ENCODE results near the gene PIAS1. TPM values are rescaled to one million over a fixed set of nuclear protein-coding genes. Genes with fewer than 3 reads are reported as not detected.
"Not testable (repeated sequence)": the region's sequence is repeated elsewhere in the genome, so short reads cannot be mapped to it uniquely, and the experiment has no call there.

Gene PIAS1
- total RNA-seq, 1 experiment from 2014 or later, result 14.9 TPM

DNA sequence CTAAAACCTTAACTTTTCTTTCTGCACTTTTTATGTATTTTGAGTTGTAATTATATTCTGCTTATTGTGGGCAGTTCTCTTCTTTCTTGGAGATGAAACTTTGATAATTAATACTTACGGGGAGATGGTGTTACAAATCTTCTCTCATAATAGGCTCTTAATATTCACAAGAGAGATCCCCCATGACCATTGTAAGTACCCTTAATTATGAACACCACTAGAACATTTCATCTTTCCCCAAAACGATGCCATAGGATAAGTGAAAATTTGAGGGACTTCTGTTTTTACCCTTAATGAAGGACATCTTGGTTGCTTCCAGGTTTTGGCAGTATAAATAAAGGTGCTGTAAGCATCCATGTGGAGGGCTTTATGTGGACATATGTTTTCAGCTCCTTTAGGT, 60.7 kb downstream of the PIAS1 start:
- DNase-seq (ENCODE audit: low read depth), result no peak

DNA sequence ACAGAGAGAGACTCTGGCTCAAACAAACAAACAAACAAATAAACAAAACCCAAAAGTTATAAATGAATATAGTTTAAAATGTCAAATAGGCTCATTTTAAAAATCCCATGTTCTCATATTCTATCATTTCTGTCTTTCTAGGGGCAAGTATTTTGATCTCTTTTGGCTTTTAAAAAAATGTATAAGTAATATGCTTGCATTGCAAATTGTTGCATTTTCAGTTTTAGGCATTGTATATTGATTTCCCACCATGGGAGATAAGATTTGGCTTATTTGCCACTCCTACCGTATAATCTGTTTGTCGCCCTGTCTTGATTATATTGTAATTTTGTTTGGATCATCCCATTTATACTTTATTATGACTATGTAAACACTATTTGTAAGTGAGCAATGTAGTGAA, 70.6 kb downstream of the PIAS1 start:
- DNase-seq (ENCODE audit: low read depth), result no peak

DNA sequence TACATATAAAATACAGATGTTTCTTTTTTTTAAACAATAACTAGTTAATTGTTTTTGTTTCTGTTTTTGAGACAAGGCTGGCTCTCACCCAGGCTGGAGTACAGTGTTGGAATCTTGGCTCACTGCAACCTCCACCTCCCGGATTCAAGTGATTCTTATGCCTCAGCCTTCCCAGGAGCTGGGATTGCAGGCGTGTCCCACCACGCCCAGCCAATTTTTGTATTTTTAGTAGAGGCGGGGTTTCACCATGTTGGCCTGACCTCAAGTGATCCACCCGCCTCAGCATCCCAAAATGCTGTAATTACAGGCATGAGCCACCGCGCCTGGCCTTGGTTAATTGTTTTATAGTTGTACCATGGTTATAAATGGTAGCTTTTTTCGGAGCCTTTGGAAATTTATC, 72.3 kb downstream of the PIAS1 start:
- no peak for DNase-seq (ENCODE audit: low read depth)

DNA sequence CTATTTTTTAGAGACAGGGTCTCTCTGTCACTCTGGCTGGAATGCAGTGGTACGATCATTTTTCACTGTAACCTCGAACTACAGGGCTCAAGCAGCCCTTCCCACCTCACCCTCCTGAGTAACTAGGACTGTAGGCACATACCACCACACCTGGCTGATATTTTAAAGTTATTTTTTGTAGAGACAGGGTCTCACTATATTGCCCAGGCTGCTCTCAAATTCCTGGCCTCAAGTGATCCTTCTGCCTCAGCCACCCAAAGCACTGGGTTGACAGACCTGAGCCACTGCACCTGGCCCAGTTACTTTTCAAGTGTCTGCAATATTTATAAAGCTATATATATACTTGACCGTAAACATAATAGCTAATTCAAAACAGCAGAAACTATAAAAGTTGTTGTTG, 75.0 kb downstream of the PIAS1 start:
- no peak for DNase-seq (ENCODE audit: low read depth)

DNA sequence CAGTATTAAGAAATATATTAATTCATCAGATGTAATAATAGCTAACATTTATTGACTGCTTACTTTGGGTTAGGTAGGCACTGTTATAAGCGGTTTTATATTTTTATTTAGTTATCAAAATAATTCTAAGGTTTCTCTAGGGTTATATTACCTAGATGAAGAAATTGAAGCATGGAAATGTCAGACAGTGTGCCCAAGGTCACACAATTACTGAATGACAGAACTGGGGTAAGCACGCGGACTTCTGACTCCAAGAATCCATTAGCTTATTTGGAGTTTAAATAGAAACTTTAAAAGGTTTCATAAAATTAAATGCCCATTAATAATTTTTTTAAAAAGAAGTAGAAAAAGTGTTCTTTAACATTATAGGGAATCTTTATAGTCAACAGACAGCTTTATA, 76.7 kb downstream of the PIAS1 start:
- no peak for DNase-seq (ENCODE audit: low read depth)

DNA sequence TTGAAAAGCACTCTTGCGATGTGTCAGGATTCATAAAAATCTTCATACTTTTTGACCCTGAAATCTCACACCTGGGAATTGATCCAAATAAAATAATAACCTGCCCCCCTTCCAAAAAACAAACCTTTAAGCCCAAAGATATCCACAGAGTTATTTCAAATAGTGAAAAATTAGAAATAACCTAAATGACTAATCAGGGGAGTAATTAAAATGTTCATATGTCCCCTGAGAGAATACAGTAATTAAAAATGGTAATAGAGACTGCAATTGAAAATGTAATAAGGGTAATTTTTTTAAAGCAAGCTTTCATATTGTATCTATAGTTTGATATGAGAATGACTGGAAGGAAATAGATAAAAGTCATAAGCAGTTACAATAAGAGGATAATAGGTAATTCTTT, 83.0 kb downstream of the PIAS1 start:
- no peak for DNase-seq (ENCODE audit: low read depth)

DNA sequence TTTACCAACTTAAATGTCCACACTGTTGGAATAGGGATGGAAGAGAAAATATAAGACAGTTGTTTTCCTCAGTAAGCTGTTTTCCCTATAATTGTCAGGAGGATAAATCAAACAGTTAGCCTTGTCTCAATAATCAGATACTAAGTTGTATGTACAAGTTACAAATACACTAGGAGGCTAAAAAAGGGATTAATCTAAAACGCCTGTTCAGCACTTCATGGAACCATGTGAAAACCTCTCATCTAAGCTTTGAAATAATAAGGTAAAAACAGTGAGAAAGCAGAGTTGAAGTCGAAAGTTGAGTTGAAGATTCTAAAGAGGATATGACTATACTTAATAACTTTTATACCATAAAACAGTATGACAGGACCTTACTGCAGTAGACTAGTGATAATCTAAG, 89.0 kb downstream of the PIAS1 start:
- DNase-seq (ENCODE audit: low read depth), result no peak

DNA sequence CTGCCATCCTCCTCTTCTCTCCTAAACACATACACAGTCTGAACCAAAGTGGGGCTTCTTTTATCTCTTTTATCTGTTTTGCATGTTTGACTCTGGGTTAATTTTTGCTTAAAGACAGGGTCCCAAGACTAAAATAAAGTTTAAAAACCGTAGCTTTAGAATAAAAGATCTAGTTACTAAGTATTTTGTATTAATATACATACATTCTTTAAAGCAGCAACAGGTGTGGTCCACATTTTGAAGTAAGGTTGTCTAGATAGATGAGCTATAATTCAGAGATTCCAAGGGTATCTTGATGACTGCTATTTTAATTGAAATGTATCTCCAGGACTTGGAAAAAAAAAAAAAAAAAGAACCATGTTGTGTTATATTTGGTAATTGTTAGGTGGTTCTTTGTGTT, 89.7 kb downstream of the PIAS1 start:
- no peak for DNase-seq (ENCODE audit: low read depth)

DNA sequence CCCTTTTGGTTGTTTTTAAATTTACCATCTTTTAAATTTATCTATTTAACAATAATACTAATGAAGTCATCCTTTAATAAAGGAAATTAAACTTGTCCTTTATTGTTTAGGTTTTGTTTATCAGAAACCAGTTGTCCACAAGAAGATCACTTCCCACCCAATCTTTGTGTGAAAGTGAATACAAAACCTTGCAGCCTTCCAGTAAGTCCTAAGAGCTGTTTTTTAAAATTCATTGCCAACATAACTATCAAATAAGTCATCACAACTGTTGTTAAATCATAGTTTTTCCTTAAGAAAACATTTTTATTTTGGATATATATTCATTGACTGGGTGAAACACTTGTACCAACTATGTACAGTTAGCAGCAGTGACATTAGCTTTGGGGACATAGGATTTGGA, 91.6 kb downstream of the PIAS1 start:
- no peak for DNase-seq (ENCODE audit: low read depth)

DNA sequence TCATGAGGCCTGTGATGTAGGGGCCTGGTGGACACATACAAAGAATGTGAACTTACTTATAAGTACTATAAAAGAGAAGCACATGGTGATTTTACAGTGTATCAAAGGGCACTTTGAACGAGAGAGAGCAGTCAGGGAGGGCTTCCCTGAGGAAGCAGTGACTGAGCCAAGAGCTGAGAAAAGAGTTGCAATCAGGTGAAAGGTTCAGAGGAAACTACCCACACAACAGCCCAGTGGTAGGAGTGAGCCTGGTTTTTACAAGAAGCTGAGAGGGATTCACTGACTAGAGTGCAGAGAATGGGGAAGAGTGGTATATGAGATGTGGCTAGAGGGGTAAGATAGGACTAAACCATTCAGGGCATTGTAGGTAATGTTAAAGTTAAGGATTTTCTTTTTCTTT, 93.9 kb downstream of the PIAS1 start:
- DNase-seq (ENCODE audit: low read depth), result no peak

DNA sequence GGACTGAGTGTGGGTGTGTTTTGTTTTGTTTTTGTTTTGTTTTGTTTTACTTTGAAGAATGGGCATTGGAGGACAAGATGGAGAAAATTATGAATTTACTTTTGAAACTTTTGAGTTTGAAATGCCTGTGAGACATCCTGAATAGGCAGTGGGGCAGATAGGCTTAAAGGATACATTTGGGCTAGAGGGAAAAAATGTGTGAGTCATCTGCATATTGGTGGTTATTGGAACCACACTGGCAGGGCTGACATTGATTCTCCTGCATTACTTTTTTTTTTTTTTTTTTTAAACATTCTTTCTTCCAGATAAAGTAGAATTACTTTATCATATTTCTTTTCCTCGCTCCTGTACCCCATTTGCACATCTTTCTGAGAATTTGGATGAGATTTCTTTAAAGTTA, 94.9 kb downstream of the PIAS1 start:
- DNase-seq (ENCODE audit: low read depth), result peak; percentile 2

DNA sequence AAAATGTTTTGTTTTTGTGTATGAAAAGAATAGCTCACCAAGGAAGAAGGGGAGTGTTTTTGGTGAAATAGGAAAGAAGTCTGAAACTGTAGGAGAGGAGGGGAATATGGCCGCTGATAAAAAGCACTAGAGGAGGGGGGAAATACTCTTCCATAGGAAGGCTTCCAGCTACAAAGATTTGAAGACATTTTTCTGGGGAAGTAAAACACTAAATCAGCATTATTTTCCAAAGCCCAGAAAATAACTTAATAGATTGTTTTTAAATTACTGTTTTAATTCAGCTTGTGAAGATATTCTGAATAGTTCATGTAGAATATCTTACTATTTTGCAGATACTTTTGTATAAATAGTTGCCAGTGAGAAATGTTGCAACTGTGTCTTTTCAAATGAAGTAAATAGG, 96.1 kb downstream of the PIAS1 start:
- DNase-seq (ENCODE audit: low read depth), result no peak

DNA sequence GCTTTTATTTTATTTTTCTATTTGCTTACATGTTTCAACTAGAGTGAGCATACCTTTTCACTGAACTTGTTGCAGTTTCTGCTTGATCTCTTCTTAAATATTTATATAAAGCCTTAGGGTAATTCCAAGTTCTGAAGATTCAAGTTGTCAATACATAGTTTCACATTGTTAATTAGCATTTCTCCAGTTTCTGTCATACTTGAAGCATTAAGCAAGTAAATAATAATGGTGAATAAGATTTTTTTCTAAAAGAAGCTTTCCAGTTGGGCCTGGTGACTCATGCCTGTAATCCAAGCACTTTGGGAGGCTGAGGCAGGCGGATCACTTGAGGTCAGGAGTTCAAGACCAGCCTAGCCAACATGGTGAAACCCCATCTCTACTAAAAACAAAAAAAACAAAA, 97.2 kb downstream of the PIAS1 start:
- DNase-seq (ENCODE audit: low read depth), result no peak

DNA sequence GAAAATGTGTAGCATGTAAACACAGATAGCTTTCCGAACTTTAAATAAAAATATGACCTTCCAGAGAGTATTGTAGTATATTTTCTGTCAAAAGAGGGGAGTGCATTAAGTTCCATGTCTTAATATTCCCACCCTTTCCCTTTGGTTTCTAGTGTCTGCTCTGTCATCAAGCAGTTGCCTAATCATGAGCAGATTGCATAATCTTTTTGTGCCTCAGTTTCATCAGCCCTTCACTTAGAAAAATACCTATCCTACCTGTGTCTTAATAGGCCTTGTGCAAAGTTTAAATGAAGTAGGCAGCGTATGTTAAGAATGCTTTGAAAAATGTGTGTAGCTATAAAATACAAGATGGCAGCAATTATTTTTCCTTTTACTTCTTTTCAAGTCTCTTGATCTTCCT, 98.2 kb downstream of the PIAS1 start:
- no peak for DNase-seq (ENCODE audit: low read depth)

DNA sequence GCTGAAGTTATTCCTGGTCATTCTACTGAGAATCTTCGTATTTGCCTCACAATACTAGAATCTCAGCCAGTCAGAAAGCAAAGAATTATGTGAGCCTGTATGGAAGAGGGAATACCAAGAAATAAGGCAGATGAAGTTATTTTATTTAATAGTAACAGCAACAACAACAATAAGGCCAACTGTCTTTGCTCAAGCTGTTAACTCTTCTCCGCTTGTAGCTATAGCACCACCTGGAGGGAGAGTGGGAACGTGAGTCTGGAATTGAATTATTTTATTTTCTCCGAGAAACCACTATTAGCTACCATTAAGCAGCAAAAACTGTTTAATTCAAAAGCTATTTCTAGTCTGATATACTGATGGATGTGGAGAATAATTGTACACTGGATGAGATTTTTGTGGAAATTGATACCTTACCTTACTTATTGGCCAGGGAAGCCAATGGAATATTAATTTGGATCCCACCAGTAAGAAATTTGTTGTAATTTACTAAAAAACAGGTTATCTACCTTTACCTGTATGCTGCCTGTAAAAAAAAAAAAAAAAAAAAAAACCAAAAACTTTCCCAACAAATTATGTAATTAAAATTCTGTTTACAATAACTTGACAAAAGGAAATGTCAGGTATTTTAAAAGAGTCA, 100.9 kb downstream of the PIAS1 start:
- DNase-seq (ENCODE audit: low read depth), result peak; percentile 28

DNA sequence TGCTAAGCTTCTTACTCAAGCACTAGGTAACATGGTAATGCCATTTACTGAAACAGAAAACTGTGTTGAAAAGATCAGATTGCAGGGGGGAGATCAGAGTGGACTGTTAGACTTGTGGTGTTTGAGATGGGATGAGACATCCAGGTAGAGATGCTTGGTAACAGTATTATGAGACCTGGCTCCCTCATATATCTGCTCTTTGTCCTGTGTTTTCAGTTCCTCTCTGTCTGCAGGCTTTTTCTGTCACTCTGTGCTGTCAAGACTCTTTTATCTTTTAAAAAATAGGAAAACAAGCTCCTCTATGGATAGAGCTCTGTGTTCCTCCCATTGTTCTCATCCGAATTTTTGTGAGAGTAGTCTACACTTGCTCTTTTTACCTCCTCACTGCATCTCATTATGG, 103.0 kb downstream of the PIAS1 start:
- no peak for DNase-seq (ENCODE audit: low read depth)

DNA sequence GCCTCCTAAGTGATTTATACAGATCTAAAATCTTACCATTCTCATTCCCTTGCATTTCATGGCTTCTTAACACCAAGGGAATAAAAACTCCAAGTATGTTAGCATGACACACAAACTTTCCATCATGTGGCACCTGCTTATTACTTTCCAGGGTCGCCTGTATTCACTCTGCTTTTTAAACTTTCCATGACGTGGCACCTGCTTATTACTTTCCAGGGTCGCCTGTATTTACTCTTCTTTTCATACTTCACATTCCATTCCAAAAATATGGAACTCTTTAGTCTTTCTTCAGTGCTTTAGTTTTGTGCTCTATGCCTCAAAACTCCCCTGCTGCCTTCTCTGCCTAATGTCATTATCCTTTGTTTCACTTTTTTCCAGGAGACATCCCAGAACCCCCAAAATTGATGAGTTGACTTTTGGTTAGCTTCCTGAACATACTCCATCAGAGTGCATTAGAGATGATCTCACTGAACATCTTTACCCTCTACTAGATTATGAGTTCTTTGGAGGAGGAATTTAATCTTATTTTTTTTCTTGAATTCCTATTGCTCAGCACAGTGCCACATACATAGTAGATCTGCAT, 104.0 kb downstream of the PIAS1 start:
- no peak for DNase-seq (ENCODE audit: low read depth)

DNA sequence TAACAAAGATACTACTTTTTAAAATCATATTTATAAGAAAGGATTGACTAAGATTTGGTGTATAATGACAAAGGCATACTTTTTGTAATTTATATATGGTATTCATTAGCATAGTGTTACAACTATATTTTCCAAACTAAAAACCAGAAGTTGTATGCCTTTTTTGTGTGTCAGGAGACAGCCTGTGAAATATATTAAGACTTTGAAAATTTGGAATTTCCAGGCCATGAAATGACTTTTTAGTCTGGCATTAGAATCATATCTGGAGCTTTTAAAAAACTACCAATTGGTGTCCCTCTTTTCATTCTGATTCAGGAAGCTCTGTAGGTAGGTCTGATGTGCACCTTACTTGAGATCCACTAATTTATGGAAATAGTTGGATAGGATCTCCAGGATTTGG, 109.1 kb downstream of the PIAS1 start:
- no peak for DNase-seq (ENCODE audit: low read depth)

DNA sequence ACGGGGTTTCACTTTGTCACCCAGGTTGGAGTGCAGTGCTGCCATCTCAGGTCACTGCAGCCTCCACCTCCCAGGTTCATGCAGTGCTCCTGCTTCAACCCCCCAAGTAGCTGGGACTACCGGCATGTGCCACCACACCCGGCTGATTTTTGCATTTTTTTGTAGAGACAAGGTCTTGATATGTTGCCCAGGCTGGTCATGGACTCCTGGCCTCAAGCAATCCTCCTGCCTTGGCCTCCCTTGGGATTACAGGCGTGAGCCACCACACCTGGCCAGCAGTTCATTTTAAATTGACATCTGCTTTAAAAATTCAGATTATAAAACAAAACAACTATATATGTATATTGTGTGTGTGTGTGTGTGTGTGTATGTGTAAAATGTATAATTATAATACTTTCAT, 112.7 kb downstream of the PIAS1 start:
- DNase-seq (ENCODE audit: low read depth), result no peak

DNA sequence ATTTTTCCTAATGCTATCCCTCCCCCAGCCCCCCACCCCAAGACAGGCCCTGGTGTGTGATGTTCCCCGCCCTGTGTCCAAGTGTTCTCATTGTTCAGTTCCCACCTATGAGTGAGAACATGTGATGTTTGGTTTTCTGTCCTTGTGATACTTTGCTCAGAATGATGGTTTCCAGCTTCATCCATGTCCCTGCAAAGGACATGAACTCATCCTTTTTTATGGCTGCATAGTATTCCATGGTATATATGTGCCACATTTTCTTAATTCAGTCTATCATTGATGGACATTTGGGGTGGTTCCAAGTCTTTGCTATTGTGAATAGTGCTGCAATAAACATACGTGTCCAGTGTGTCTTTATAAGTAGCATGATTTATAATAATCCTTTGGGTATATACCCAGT, 117.9 kb downstream of the PIAS1 start:
- DNase-seq (ENCODE audit: low read depth), result not testable (repeated sequence)

DNA sequence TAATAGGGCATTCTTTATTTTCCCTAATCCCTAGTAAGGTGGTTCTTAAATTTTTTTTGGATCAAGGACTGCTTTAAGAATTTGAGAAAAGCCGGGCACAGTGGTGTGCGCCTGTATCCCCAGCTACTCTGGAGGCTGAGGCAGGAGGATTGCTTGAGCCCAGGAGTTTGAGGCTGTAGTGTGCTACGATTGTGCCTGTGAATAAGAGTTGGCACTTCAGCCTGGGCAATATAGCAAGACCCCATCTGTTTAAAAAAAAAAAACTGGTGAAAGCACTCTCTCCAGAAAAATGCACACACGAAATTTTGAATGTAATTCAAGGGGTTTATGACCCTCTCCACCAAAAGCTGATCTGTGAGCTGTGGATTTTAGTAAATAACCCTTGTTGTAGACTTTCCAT, 119.0 kb downstream of the PIAS1 start:
- DNase-seq (ENCODE audit: low read depth), result no peak

DNA sequence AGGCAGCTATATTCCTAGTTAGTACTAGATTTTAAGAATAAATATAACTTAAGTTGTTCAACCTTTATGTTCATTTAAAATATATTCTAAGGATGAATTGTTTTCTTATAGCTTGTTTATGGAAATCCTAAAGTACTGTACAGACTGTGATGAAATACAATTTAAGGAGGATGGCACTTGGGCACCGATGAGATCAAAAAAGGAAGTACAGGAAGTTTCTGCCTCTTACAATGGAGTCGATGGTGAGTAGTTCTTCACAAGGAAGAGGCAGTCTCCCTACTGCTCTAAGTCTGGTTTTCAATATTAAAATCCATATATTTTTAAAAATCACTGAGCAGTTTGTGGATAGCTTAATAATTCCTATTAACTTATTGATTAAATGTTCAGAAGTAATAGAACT, 121.4 kb downstream of the PIAS1 start:
- DNase-seq (ENCODE audit: low read depth), result no peak

DNA sequence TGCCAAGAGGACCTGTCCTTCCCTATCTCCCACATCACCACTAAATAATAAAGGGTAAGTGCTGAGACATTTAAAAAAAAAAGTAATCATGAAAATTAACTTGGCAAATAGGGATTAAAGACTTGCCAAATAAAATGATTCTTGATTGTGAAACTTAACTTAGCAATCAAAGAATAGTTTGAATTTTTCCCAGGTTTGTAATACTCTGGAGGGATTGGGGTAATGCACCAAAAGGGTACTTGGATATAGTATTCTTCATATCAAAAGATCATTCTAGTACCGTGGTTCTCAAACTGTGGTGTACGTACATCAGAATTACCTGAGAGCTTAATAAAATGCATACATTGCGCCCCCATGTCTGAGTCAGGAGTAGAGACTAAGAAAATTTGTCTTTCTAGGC, 122.5 kb downstream of the PIAS1 start:
- DNase-seq (ENCODE audit: low read depth), result no peak

DNA sequence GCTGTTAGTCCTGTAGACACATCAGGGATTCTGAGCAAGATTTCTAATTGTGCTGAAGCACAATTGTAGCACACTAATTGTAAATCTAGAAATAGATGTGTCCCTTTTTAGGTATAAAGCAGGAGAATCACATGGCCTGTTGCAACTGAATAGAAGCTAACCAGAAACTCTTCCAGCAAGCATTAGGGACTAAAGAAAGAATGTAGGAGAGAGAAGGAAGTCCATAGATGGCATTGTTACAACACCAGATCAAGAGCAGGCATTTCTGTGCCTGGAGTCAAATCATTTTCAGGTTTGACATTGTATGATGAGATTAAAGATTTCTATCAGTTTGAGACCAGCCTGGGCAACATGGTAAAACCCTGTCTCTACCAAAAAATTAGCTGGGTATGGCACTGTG, 123.6 kb downstream of the PIAS1 start:
- no peak for DNase-seq (ENCODE audit: low read depth)

All from Daoy (cell line).